Omental fat pad (tissue), 4 donors: Measurements from ENCODE around the gene CELF3. TPM values are rescaled to one million over a fixed set of nuclear protein-coding genes. Genes with fewer than 3 reads are reported as not detected.

Experiments
- ATAC-seq: fragments of 150-250 bp; one replicate; pipeline ENCODE4 v1.9.1; 2016; ENCODE audit warnings: mild to moderate bottlenecking, moderate library complexity; ENCODE audit not compliant: low FRiP score
- DNase-seq: peaks from one replicate; pipeline ENCODE4 v3.0.0-alpha.2; 2019; ENCODE audit warnings: low spot score
- total RNA-seq, 4 donors: library from RNA; depleted of rRNA; stranded (reverse); fragments of >200 nt; gene quantifications; one replicate each; pipeline ENCODE4 v1.1.0, GENCODE V29; 2016
- TF ChIP-seq, protein P1 (sequence below), 3 donors: fragments of 450-650 bp; IDR thresholded peaks; one replicate each; pipeline ENCODE4 v1.5.1; 2016 to 2017; ENCODE audit warnings: antibody characterized with exemption in 3 of 3, mild to moderate bottlenecking in 3 of 3, moderate library complexity in 2 of 3

The CELF3 gene
- total RNA-seq, 4 donors from 2014 or later: not detected

DNA sequence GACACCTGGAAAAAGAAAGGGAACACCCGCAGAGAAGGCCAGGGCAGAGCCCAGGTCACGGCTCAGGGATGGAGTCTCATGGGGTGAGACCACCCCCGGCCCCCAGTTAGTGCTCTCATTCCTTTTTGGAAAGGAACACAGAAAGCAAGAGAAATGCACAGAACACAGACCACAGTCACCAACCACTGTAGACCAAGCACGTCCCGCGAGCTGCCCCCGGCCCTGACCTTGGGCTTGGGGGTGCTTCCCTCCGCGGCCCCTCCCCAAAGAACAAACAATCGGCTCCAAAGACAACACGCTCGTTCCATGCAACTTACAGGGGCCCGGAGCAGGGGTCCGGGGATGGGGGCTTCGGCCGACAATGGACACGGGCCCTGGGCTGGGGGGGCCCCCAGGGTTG lies 12.8 kb downstream of the CELF3 start:
- TF ChIP-seq, protein P1, sequence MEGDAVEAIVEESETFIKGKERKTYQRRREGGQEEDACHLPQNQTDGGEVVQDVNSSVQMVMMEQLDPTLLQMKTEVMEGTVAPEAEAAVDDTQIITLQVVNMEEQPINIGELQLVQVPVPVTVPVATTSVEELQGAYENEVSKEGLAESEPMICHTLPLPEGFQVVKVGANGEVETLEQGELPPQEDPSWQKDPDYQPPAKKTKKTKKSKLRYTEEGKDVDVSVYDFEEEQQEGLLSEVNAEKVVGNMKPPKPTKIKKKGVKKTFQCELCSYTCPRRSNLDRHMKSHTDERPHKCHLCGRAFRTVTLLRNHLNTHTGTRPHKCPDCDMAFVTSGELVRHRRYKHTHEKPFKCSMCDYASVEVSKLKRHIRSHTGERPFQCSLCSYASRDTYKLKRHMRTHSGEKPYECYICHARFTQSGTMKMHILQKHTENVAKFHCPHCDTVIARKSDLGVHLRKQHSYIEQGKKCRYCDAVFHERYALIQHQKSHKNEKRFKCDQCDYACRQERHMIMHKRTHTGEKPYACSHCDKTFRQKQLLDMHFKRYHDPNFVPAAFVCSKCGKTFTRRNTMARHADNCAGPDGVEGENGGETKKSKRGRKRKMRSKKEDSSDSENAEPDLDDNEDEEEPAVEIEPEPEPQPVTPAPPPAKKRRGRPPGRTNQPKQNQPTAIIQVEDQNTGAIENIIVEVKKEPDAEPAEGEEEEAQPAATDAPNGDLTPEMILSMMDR (IDR thresholded peaks at IDR 0.05): no peak
- DNase-seq: no peak

DNA sequence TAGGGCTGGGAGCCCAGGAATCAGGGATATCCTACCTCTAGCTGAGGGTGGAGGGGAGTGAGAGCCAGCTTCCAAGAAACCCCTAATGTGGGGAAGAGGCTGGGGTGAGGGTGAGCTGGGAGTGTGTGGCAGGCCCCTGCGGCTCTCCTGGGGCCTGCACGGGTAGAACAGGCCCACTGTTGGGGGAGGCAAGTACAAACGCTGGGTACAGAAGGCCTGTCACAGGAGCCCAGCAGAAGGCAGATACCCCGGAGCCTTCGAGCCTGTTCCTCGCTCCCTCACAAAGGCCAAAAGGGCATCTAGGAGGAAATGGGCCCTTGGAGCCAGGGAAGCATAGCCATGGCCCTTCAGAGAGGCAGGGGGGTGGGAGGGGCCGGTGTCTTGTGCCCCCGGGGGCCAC lies 13.7 kb downstream of the CELF3 start:
- DNase-seq (no peak), ATAC-seq (no peak)
- TF ChIP-seq, protein P1 (IDR thresholded peaks at IDR 0.05): no peak

More for the DNA sequence above, 12.8 kb downstream of the CELF3 start:
- no peak for ATAC-seq

DNA sequence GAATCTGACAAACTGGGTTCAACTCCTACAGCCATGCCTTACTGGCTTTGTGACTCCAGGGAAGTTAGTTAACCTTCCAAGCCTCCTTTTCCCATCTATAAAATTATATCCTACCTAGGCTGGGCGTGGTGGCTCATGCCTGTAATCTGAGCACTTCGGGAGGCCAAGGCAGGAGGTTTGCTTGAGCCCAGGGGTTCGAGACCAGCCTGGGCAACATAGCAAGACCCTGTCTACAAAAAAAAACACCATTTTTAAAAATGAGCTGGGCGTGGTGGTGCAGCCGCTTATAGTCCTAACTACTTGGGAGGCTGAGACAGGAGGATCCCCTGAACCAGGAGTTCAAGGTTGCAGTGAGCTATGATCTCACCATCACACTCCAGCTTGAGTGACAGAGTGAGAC lies 15.1 kb downstream of the CELF3 start:
- TF ChIP-seq, protein P1 (IDR thresholded peaks at IDR 0.05): no peak
- DNase-seq (no peak), ATAC-seq (no peak)

DNA sequence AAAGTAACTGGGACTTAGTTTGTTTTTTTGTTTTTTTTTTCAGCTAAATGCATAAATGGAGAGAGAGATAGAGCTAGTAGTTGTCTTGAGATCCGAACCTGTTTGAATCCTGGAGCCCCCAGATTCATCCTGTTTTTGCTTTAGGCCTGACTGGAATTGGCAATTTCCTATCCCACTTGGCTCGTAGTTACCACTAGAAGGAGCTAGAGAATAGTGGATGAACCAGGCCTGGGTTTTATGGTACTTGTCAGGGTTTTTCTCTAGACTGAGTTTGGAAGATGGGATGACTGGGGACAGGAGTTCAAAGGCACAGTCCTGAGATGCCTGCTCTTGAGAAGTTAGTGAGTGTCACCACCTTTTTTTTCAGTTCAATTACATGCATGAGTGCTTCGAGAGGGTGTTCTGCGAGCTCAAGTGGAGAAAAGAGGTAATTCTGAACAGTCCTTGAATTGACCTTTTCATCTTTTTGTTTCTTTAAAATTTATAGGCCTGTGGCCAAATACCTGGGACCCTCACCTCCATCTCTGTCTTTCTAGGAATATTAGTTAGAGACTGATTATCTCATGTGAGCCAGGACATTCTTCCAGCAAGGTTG lies 23.4 kb downstream of the CELF3 start:
- TF ChIP-seq, protein P1 (IDR thresholded peaks at IDR 0.05): no peak
- DNase-seq (no peak), ATAC-seq (no peak)

DNA sequence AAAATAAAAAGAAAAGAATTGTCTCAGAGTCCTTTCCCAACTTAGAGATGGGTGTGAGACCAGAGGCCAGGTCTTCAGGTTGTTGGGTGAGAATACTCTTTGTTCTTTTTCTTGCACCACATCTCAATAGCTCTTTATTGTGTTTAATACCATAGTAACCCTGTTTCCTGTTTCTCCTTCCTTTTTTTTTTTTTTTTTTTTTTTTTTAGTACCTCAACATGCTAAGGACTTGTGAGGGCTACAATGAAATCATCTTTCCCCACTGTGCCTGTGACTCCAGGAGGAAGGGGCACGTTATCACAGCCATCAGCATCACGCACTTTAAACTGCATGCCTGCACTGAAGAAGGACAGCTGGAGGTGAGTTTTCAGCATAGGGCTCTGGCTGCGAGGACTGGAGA lies 24.4 kb downstream of the CELF3 start:
- TF ChIP-seq, protein P1 (IDR thresholded peaks at IDR 0.05): no peak
- DNase-seq: no peak
- no peak for ATAC-seq

DNA sequence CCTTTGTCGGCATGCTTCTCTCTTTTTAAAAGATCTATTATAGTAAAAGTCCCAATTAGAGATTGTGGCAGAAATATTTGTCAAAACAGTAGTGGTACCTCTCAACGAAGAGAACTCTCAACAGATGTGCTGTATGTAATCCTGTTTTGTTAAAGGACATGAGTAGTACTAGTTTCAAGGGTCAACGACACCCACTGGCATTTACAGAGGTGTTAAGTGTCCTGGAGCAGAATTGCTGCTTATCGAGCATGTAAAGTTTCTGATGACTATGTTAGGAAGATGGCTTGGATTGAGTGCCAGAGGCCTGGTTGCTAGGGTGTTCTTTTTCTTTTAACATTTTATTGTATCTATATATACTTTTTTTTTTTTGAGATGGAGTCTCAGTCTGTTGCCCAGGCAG lies 27.1 kb downstream of the CELF3 start:
- TF ChIP-seq, protein P1 (IDR thresholded peaks at IDR 0.05): no peak
- ATAC-seq: no peak
- no peak for DNase-seq

DNA sequence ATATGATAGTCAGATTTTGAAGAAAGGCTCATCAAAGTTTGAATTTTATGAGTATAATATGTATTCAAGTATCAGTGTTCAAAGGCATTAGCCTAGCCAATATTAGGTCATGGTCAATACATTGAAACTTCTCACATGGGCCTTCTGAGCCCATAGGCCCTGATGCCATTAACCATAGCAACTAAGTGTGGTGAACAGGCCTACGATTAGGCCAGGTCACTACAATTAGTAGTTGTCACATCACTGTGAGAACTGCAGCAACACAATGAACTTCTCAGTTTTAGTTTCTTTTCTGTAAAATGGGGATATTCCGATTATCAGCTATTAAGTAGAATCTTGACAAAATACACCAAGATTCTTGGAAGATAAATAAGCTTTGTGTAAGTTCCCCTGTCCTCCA lies 30.0 kb downstream of the CELF3 start:
- DNase-seq (no peak), ATAC-seq (no peak)
- TF ChIP-seq, protein P1 (IDR thresholded peaks at IDR 0.05): no peak
